K562 (cell line): ENCODE measurements around the gene NEK1. TPM values are rescaled to one million over a fixed set of nuclear protein-coding genes. Genes with fewer than 3 reads are reported as not detected.

Source experiments
- C11orf30 ChIP-seq: fragments of 450-650 bp; IDR thresholded peaks from 2 replicates; pipeline ENCODE4 v1.6.1; 2016; ENCODE audit warnings: low read depth, mild to moderate bottlenecking
- CLOCK ChIP-seq: fragments of 250-450 bp; sonication (Bioruptor Pico); IDR thresholded peaks from 2 replicates; pipeline ENCODE4 v1.4.0; 2020; ENCODE audit warnings: mild to moderate bottlenecking, moderate library complexity, borderline replicate concordance
- CREB3L1 ChIP-seq: fragments of 450-650 bp; IDR thresholded peaks from 2 replicates; pipeline ENCODE4 v1.6.1; 2014; ENCODE audit warnings: low read depth, mild to moderate bottlenecking, moderate library complexity, borderline replicate concordance
- EGR1 ChIP-seq: fragments of 450-650 bp; conservative IDR thresholded peaks from 2 replicates; pipeline ENCODE4 v1.6.1; 2017; ENCODE audit warnings: mild to moderate bottlenecking
- ERF ChIP-seq: fragments of 450-650 bp; formaldehyde crosslinking; IDR thresholded peaks from 2 replicates; pipeline ENCODE4 v1.4.0; 2020; ENCODE audit warnings: mild to moderate bottlenecking, mixed read lengths
- ETV1 ChIP-seq: fragments of 450-650 bp; conservative IDR thresholded peaks from 2 replicates; pipeline ENCODE4 v1.6.1; 2016; ENCODE audit warnings: missing genetic modification characterization, control low read depth, low read depth, missing compliant biosample characterization
- KLF6 ChIP-seq: fragments of 250-450 bp; sonication (Bioruptor Pico); IDR thresholded peaks from 2 replicates; pipeline ENCODE4 v1.4.0; 2020; ENCODE audit warnings: mild to moderate bottlenecking, moderate library complexity, borderline replicate concordance
- SP2 ChIP-seq: IDR thresholded peaks from 2 replicates; pipeline ENCODE4 v1.6.1; 2011; ENCODE audit warnings: mild to moderate bottlenecking, low read depth, low read length, moderate library complexity; ENCODE audit not compliant: poor library complexity, severe bottlenecking; ENCODE audit errors: extremely low read depth
- TCFL5 ChIP-seq: fragments of 250-450 bp; sonication (Bioruptor Pico); conservative IDR thresholded peaks from 2 replicates; pipeline ENCODE4 v1.6.1; 2021; ENCODE audit warnings: mild to moderate bottlenecking, moderate library complexity, matching md5 sums
- TSC22D4 ChIP-seq: fragments of 450-650 bp; IDR thresholded peaks from 2 replicates; pipeline ENCODE4 v1.6.1; 2016; ENCODE audit warnings: missing genetic modification characterization, missing biosample characterization, control low read depth
- YY1 ChIP-seq, 3 experiments: IDR thresholded peaks; 2 replicates each; pipeline ENCODE4 v1.6.1; 2011; ENCODE audit warnings: low read length in 2 of 3, mild to moderate bottlenecking in 2 of 3, moderate library complexity in 2 of 3, borderline replicate concordance in 1 of 3, control low read depth in 1 of 3, low read depth in 1 of 3; ENCODE audit not compliant: insufficient read depth in 3 of 3, insufficient replicate concordance in 2 of 3, control insufficient read depth in 1 of 3, insufficient read length in 1 of 3; ENCODE audit errors: extremely low read depth in 1 of 3
- ZBTB49 ChIP-seq: sonication (generic); formaldehyde crosslinking; IDR thresholded peaks from 2 replicates; pipeline ENCODE4 v1.8.0; 2022; ENCODE audit warnings: missing genetic modification reagents, mild to moderate bottlenecking, borderline replicate concordance
- ZBTB9 ChIP-seq: fragments of 450-650 bp; formaldehyde crosslinking; IDR thresholded peaks from 2 replicates; pipeline ENCODE4 v1.4.0; 2020; ENCODE audit warnings: mild to moderate bottlenecking, moderate library complexity
- ZNF280A ChIP-seq: fragments of 450-650 bp; IDR thresholded peaks from 2 replicates; pipeline ENCODE4 v1.6.1; 2018; ENCODE audit warnings: mild to moderate bottlenecking, low read depth; ENCODE audit not compliant: partially characterized antibody
- ZNF431 ChIP-seq: sonication (generic); formaldehyde crosslinking; IDR thresholded peaks from 2 replicates; pipeline ENCODE4 v1.8.0; 2022; ENCODE audit warnings: mild to moderate bottlenecking, missing genetic modification reagents
- polyA plus RNA-seq, 8 experiments: library from polyadenylated mRNA; depleted of rRNA in 4 of 8; stranded (reverse) in 5 of 8; unstranded in 3 of 8; fragments of >200 nt; fragmentation: Nextera tagmentation in 2 of 8; fragmentation: Illumina TruSeq in 1 of 8; extraction: Ambion mirVana in 2 of 8; extraction: Trizol in 1 of 8; gene quantifications; 2 replicates each; pipeline versions ENCODE4 v1.2.1 to v1.2.3, GENCODE V29; 2011 to 2014; ENCODE audit warnings: inconsistent platforms in 1 of 8, missing spikeins in 1 of 8
- total RNA-seq, 7 experiments: library from RNA; depleted of rRNA in 6 of 7; stranded (reverse); fragments of >200 nt in 6 of 7; fragmentation: Illumina TruSeq in 2 of 7; extraction: Trizol in 2 of 7; gene quantifications; 2 replicates each; pipeline versions ENCODE4 v1.2.1 to v1.2.3, GENCODE V29; 2011 to 2021; ENCODE audit warnings: low replicate concordance in 1 of 7

The NEK1 gene
- total and polyA plus RNA-seq, 9 of the 15 experiments (the other 6 are each of a cell fraction or from before 2014, with no cell fraction given) = 6.2 to 15.7 (median 10.3) TPM

- TF ChIP-seq CREB3L1 (peak; percentile 38; the same call in 1 of the 2 replicates), EGR1 (peak; percentile 95), TSC22D4 (tag) (no peak), YY1 (IDR thresholded peaks at IDR 0.05; ENCODE audit: borderline replicate concordance in 1 of 3, control insufficient read depth in 1 of 3, extremely low read depth in 1 of 3, insufficient read depth in 3 of 3, insufficient read length in 1 of 3, insufficient replicate concordance in 2 of 3, low read depth in 1 of 3, low read length in 2 of 3) (peak in 2 of 3 experiments; percentile 74 to 76), TCFL5 (no peak), ERF (CRISPR knock-in tag) (no peak), SP2 (no peak), ZBTB9 (no peak), ZNF431 (no peak), C11orf30 (no peak), ZNF280A (no peak), ZBTB49 (CRISPR knock-in tag) (no peak), ETV1 (tag) (peak; percentile 44; the same call in 1 of the 2 replicates), KLF6 (CRISPR knock-in tag) (no peak), CLOCK (CRISPR knock-in tag) (no peak)
Measured at GRCh38 chr4:169619958-169620879, 7.8 kb upstream of the NEK1 start, which contains the start of gene CLCN3 (continued).
